Mesothelial cell of epicardium (in vitro differentiated cells): ENCODE results near the gene TRIM31. TPM values are rescaled to one million over a fixed set of nuclear protein-coding genes. Genes with fewer than 3 reads are reported as not detected.

Experiments
- DNase-seq, 2 experiments: peaks; one replicate each; pipeline ENCODE4 v3.0.0; 2021; ENCODE audit warnings: low spot score in 2 of 2; ENCODE audit not compliant: unreplicated experiment in 2 of 2
- H3K27ac Mint-ChIP-seq: 2 replicates; pipeline ENCODE4 v1.8.0; 2021; ENCODE audit warnings: mixed read lengths
- H3K27me3 Mint-ChIP-seq: 2 replicates; pipeline ENCODE4 v1.8.0; 2021; ENCODE audit warnings: low read depth, mixed read lengths
- H3K36me3 Mint-ChIP-seq: 2 replicates; pipeline ENCODE4 v1.8.0; 2021; ENCODE audit warnings: mixed read lengths
- H3K4me1 Mint-ChIP-seq: 2 replicates; pipeline ENCODE4 v1.8.0; 2021; ENCODE audit warnings: mixed read lengths
- H3K4me3 Mint-ChIP-seq: 2 replicates; pipeline ENCODE4 v1.8.0; 2021; ENCODE audit warnings: mild to moderate bottlenecking, moderate library complexity, mixed read lengths
- H3K9me3 Mint-ChIP-seq: 2 replicates; pipeline ENCODE4 v1.8.0; 2021; ENCODE audit warnings: mixed read lengths
- total RNA-seq: library from RNA; stranded (reverse); gene quantifications from 3 replicates; pipeline ENCODE4 v1.2.1, GENCODE V29; 2021
- TF ChIP-seq, protein P1 (sequence below): fragments of 200-600 bp; sonication (generic); IDR thresholded peaks from one replicate; pipeline ENCODE4 v1.5.0; 2021; ENCODE audit warnings: antibody characterized with exemption; ENCODE audit not compliant: unreplicated experiment

The TRIM31 gene
- total RNA-seq, 1 donor from 2014 or later, result not detected

DNA sequence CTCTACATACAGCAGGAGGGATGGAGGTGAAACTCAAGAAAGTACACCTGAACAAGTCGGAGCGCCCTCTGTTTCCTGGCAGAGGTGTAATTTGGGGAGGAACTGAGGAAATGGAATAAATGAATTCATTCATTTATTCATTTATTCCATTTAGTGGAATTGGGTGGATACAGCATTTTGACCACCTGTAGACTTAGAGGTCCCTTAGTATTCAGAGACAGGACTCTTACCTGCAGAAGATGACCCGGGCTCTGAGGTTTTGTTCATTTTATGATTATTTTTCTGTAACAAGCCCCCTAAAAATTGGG is 9.1 kb downstream of the TRIM31 start:
- Mint-ChIP-seq H3K36me3 (no peaks in the 10 kb centered on the region), H3K4me3 (peak overlapping the region; percentile 71), H3K4me1 (peaks cover 24% of the 10 kb centered on the region), H3K27ac (no peak overlapping the region), H3K9me3 (no peaks in the 10 kb centered on the region), H3K27me3 (peaks cover 93% of the 10 kb centered on the region)
- no peak for DNase-seq
- TF ChIP-seq, protein P1, sequence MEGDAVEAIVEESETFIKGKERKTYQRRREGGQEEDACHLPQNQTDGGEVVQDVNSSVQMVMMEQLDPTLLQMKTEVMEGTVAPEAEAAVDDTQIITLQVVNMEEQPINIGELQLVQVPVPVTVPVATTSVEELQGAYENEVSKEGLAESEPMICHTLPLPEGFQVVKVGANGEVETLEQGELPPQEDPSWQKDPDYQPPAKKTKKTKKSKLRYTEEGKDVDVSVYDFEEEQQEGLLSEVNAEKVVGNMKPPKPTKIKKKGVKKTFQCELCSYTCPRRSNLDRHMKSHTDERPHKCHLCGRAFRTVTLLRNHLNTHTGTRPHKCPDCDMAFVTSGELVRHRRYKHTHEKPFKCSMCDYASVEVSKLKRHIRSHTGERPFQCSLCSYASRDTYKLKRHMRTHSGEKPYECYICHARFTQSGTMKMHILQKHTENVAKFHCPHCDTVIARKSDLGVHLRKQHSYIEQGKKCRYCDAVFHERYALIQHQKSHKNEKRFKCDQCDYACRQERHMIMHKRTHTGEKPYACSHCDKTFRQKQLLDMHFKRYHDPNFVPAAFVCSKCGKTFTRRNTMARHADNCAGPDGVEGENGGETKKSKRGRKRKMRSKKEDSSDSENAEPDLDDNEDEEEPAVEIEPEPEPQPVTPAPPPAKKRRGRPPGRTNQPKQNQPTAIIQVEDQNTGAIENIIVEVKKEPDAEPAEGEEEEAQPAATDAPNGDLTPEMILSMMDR, result no peak

DNA sequence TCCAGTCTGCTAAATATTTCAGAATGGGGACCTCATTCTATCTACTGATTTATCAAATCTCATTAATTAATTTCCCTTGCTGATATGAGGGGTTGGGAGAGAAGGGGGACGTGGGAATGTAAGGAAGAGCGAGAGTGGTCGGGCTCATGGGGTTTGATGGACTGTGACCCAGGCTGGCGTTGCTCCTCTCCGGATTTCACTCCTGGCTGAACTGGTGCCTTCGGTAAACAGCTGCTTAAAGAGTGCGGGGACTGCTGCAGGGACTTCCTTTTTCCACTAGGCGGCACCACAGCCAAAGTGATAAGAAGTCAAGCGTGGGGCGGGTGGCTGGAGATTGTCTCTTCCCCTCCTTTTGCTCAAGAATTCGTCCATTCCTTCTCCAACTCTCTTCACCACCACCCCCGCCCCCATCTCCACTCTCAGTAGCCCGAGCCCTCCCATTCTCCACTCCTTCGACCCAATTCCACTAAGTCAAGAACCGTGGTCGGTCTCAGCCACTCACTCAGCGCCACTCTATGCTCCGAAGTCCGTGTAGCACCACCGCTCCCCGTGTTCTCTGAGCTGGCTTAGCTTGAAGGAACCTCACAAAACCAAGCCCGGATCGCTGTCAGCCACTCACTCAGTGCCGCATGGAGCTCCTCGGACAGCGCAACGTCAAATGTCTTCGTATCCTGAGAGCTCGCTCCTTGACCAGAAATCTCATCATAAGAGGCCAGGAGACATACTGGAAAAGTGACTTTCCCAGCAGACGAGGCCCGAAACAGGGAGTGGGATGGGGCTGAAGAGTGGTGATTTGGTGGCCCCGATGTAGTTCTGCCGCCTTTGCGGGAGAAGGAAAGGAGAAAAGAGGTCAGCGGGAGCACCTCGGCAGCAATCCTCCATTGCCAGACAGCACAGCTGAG is 9.7 kb downstream of the TRIM31 start:
- Mint-ChIP-seq H3K4me1 (peaks cover 24% of the 10 kb centered on the region), H3K36me3 (no peaks in the 10 kb centered on the region), H3K27me3 (peaks cover 93% of the 10 kb centered on the region), H3K9me3 (no peaks in the 10 kb centered on the region), H3K4me3 (peak overlapping the region; percentile 71), H3K27ac (no peak overlapping the region)
- TF ChIP-seq, protein P1, result peak; percentile 72
- DNase-seq, result peak in 1 of 2 experiments; percentile 80

DNA sequence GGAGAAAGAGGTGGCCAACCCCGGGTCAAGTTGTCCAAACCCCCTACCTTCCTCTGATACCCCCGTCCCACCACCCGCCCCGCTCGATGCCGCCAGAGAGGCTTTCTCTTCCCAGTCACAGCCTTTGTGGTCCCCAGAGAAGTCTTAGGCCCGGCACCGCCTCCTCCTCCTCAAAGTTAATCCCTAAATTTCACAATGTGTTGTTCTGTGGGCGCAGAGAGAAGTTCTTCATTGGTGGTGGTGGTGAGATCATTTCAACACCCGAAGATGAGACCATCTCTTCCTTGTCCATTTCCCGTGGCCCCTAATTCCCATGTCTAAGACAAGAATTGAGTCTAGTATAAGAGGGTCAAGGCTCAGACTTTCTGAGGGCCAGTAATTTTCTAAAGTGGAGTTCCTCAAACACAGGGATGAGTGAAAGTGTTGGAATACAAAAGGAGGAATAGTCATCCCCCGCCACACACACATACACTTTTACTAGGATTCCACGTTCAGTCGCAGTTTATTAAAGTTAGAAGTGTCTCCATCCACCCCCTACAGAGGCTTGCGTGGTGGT is 10.4 kb downstream of the TRIM31 start:
- H3K27ac Mint-ChIP-seq, result no peak overlapping the region
- no peaks in the 10 kb centered on the region for H3K36me3 Mint-ChIP-seq
- H3K4me3 Mint-ChIP-seq, result peak overlapping the region; percentile 71
- H3K27me3 Mint-ChIP-seq, result peaks cover 93% of the 10 kb centered on the region
- H3K9me3 Mint-ChIP-seq, result no peaks in the 10 kb centered on the region
- peaks cover 24% of the 10 kb centered on the region for H3K4me1 Mint-ChIP-seq
- TF ChIP-seq, protein P1, result no peak
- DNase-seq, result no peak

DNA sequence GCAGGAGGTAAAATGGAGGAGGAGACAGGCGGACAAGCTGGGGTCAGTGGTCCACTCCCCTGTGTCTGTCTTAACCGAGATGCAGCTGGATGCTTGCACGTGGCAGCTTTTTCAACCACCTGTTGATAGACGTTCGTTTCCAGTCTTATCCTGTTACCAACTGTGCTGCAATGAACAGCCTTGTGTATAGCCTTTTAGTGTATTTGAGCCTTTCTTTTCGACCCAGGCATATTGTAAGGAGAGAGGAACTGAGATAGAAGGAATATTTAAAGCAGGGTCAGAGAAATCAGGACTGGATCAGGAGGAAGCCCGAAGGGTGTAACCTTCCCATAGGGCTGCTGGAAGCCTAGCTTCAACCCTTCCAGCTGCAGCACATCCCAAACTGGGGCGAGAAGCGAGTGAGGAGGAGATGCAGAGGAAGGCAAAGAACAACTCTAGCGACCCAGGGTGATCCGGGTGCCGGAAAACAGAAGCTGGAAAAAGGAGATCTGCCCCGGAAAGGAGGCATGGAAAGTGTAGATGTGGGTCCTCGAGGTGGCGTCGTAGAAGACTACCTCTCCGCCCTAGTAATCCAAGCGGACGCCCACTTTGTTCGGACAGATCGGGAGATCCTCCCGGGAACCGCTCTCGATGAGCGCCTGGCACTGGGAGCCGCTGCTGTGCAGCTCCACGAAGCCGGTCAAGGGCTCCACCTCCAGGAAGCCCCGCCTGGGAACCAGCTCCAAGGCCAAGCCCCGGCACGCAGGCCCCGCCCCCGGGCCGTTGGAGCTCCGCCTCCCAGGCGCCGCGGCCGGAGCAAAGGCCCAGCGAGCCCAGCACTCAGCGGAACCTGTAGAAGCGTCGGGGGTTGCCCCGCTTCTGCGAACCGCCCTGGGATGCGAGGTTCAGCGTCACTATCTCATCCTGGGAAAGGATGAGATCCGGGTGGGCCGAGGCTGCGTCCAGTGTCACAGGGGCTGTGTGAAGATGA is 11.2 kb downstream of the TRIM31 start:
- TF ChIP-seq, protein P1, result no peak
- no peak overlapping the region for H3K27ac Mint-ChIP-seq
- peak; percentile 63 to 80 for DNase-seq
- H3K4me3 Mint-ChIP-seq, result peak overlapping the region; percentile 71
- no peaks in the 10 kb centered on the region for H3K9me3 Mint-ChIP-seq
- peaks cover 94% of the 10 kb centered on the region for H3K27me3 Mint-ChIP-seq
- no peaks in the 10 kb centered on the region for H3K36me3 Mint-ChIP-seq
- H3K4me1 Mint-ChIP-seq, result peaks cover 24% of the 10 kb centered on the region

DNA sequence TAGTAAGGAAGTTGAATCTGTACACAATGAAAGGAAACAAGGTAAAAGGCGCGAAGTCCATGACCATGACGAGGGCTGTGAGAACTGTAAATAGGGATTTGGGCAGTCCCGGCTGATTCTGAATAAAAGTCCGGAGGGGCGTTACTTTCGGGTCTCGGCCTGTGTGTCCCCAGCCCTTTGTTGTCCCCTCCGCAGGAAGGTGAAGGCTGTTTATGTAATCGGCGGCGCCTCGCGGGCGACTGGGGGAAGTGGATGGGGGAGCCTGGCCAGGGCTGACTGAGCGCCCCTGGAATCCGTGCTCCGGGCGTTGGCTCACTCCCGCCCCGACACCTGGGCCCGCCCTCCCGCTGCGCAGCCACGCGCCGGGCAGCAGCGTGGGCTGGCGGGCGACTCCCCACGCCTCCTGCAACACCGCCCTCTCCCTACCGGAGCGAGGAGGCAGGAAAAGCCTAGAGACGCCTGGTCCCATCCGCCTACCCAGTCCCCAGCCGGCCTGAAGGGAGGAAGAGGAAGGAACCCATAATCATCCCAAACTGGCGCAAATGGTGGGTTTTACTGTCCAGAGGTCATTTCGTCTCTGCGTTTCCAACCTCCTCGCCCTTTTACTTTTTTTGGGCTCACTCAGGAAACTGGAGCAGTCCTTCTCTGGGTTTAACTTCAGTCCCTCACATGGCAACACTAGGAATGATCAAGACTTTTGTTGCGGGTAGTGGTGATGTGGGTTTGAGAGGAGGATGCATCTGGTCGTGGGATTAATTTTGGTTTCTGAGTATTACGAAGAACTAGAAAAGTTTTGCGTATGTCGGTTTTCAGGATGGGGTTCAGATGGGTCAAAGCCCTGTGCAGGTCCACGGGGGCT is 12.1 kb downstream of the TRIM31 start:
- TF ChIP-seq, protein P1, result no peak
- peaks cover 24% of the 10 kb centered on the region for H3K4me1 Mint-ChIP-seq
- H3K27me3 Mint-ChIP-seq, result peaks cover 93% of the 10 kb centered on the region
- no peaks in the 10 kb centered on the region for H3K9me3 Mint-ChIP-seq
- no peak overlapping the region for H3K27ac Mint-ChIP-seq
- H3K36me3 Mint-ChIP-seq, result no peaks in the 10 kb centered on the region
- H3K4me3 Mint-ChIP-seq, result peak overlapping the region; percentile 71
- DNase-seq, result no peak
